ENCODE measurements around the gene OR10AD1. TPM values are rescaled to one million over a fixed set of nuclear protein-coding genes. Genes with fewer than 3 reads are reported as not detected.

OR10AD1 gene
- total and polyA plus RNA-seq, 9 of the 15 experiments (the other 6 are each of a cell fraction or from before 2014, with no cell fraction given): not detected

DNA sequence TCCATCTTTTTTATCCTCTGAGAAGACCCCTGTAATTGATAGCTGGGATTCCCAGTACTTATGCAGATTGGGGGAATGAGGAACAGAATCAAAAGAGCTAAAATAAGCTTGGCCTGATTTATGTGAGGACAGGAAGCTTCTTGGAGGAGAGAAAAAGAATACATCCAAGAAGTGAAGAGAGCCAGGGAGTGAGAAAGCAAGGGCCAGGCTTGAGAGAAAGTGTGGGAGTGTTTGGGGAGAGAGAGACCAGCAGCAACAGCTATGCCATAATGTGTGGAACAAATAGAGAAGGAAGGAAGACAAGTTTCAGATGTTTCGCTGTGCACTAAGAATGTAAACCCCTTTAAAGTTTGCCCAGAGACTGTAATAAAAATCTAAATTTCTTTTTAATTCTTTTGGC, 23.6 kb downstream of the OR10AD1 start:
- Histone ChIP-seq H3K9me1 (ENCODE audit: control insufficient read depth, insufficient read depth, low read length) (no peaks in the 10 kb centered on the region), H3K9ac (ENCODE audit: insufficient read depth in 1 of 2, low read depth in 2 of 2, low read length in 2 of 2) (no peak overlapping the region), H3K4me2 (ENCODE audit: insufficient read depth, low read length) (no peak overlapping the region), H3K36me3 (ENCODE audit: control insufficient read depth, insufficient read depth, low read length) (no peaks in the 10 kb centered on the region), H3K4me1 (replicated peaks in 1 of 2; ENCODE audit: control insufficient read depth in 2 of 2, insufficient read depth in 2 of 2, low read length in 2 of 2) (peaks cover 15 to 23% of the 10 kb centered on the region in 2 experiments), H3K27me3 (ENCODE audit: control insufficient read depth in 2 of 2, insufficient read depth in 2 of 2, low read length in 2 of 2) (peaks cover under 1 to 15% of the 10 kb centered on the region in 2 experiments; a peak in 4 of 5 replicates), H2AFZ (ENCODE audit: low read depth, low read length) (no peak overlapping the region), H4K20me1 (replicated peaks; ENCODE audit: control insufficient read depth, insufficient read depth, low read length) (no peaks in the 10 kb centered on the region), H3K4me3 (no peak overlapping the region), H3K9me3 (replicated peaks; ENCODE audit: control insufficient read depth, insufficient read depth, low read depth, low read length) (no peaks in the 10 kb centered on the region), H3K79me2 (ENCODE audit: control insufficient read depth, insufficient read depth, low read length) (no peaks in the 10 kb centered on the region), H3K27ac (ENCODE audit: extremely low read depth, low read depth, low read length) (no peak overlapping the region)
- WGBS (ENCODE audit: insufficient coverage, low coverage, missing lambda C conversion rate): 56% methylated on average over 1 of the region's 1 CpG
- TF ChIP-seq MEF2D (tag; conservative IDR thresholded peaks at IDR 0.05; ENCODE audit: low read depth) (no peak), ZNF408 (CRISPR knock-in tag; IDR thresholded peaks at IDR 0.05; ENCODE audit: low read depth) (no peak), FOXK2 (conservative IDR thresholded peaks at IDR 0.05 in 1 of 2, IDR thresholded peaks at IDR 0.05 in 1 of 2; ENCODE audit: low read depth in 2 of 2) (no peak), GTF2A2 (tag; IDR thresholded peaks at IDR 0.05) (no peak), SAFB (IDR thresholded peaks at IDR 0.05; ENCODE audit: borderline replicate concordance, low read depth, low read length) (no peak), CBX3 (IDR thresholded peaks at IDR 0.05; ENCODE audit: borderline replicate concordance in 1 of 2, low read length in 2 of 2) (no peak), ASH1L (IDR thresholded peaks at IDR 0.05; ENCODE audit: borderline replicate concordance, low read depth, partially characterized antibody) (no peak)
- TF ChIP-seq, protein P1, sequence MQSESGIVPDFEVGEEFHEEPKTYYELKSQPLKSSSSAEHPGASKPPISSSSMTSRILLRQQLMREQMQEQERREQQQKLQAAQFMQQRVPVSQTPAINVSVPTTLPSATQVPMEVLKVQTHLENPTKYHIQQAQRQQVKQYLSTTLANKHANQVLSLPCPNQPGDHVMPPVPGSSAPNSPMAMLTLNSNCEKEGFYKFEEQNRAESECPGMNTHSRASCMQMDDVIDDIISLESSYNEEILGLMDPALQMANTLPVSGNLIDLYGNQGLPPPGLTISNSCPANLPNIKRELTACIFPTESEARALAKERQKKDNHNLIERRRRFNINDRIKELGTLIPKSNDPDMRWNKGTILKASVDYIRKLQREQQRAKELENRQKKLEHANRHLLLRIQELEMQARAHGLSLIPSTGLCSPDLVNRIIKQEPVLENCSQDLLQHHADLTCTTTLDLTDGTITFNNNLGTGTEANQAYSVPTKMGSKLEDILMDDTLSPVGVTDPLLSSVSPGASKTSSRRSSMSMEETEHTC (IDR thresholded peaks at IDR 0.05): no peak
- DNase-seq (ENCODE audit: extremely low read depth in 1 of 4, low spot score in 3 of 4) (no peak), ATAC-seq (no peak), FAIRE-seq (no peak)
- in situ Hi-C loops (cut with MboI): loop anchor here (5.0 kb wide), 1 partner anchor 467 kb away; no protein-coding TSS in a partner anchor
- intact Hi-C loops (cut with micrococcal nuclease): no loop called here
- BruUV-seq (replicated peaks): no TSS peak
- POLR2A ChIA-PET: interaction anchor here (0.8 to 1.7 kb wide), 3 partner anchors 9 to 19 kb away, joined by 3 to 4 read pairs (median 4); no protein-coding TSS in a partner anchor
- CTCF ChIA-PET (ENCODE audit: low intra/inter-chr PET ratio): no interaction called here

All from K562 (cell line).